Sigmoid colon (tissue), 7 donors: ENCODE measurements around the gene DUOX2. TPM values are rescaled to one million over a fixed set of nuclear protein-coding genes. Genes with fewer than 3 reads are reported as not detected.

ENCODE experiments used
- DNase-seq: peaks from one replicate; pipeline ENCODE4 v3.0.0-alpha.2; 2019
- H3K27ac ChIP-seq, 4 donors: fragments of 200-600 bp; sonication (generic); one replicate each; pipeline ENCODE4 v1.5.1; 2016 to 2019; ENCODE audit warnings: mild to moderate bottlenecking in 1 of 4
- H3K27me3 ChIP-seq, 3 donors: fragments of 200-600 bp; sonication (generic); one replicate each; pipeline ENCODE4 v1.5.1; 2019; ENCODE audit warnings: mild to moderate bottlenecking in 1 of 3
- H3K36me3 ChIP-seq, 4 donors: fragments of 200-600 bp; sonication (generic); one replicate each; pipeline ENCODE4 v1.5.1; 2016 to 2019
- H3K4me1 ChIP-seq, 4 donors: fragments of 200-600 bp; sonication (generic); one replicate each; pipeline ENCODE4 v1.5.1; 2017 to 2019
- H3K4me3 ChIP-seq, 4 donors: fragments of 200-600 bp; sonication (generic); one replicate each; pipeline ENCODE4 v1.5.1; 2017 to 2019; ENCODE audit warnings: mild to moderate bottlenecking in 2 of 4, moderate library complexity in 1 of 4
- H3K9me3 ChIP-seq, 4 donors: fragments of 200-600 bp in 3 of 4; sonication (generic) in 3 of 4; one replicate each; pipeline versions ENCODE4 v1.5.1 to v1.6.1; 2013 to 2019
- EP300 ChIP-seq, 4 donors: sonication (generic); formaldehyde crosslinking; IDR thresholded peaks; one replicate each; pipeline ENCODE4 v1.6.1; 2017; ENCODE audit warnings: antibody characterized with exemption in 4 of 4
- POLR2A ChIP-seq, 2 donors: fragments of 450-650 bp; IDR thresholded peaks; one replicate each; pipeline ENCODE4 v1.6.1; 2016; ENCODE audit warnings: antibody characterized with exemption in 2 of 2, mild to moderate bottlenecking in 2 of 2, moderate library complexity in 2 of 2
- POLR2AphosphoS5 ChIP-seq, 4 donors: sonication (generic); formaldehyde crosslinking; IDR thresholded peaks; one replicate each; pipeline ENCODE4 v1.6.1; 2017; ENCODE audit warnings: antibody characterized with exemption in 4 of 4
- WGBS, 2 donors: extraction: QIAGEN DNeasy Blood & Tissue Kit; methylation state at CpG; one replicate each; pipeline ENCODE4 v1.1.7; 2013; 5-methylcytosine and 5-hydroxymethylcytosine counted together
- intact Hi-C: fragments of 100-400 bp; cut with DNase I; formaldehyde crosslinking; loops from one replicate; pipeline ENCODE4 v1.15.1; 2023
- polyA plus RNA-seq, 3 donors: library from polyadenylated mRNA; stranded (reverse); fragments of 200-250 nt; gene quantifications; one replicate each; pipeline ENCODE4 v1.2.3, GENCODE V29; 2013
- total RNA-seq, 4 donors: library from RNA; depleted of rRNA; stranded (reverse); fragments of >200 nt; gene quantifications; one replicate each; pipeline ENCODE4 v1.1.0, GENCODE V29; 2016
- TF ChIP-seq, protein P1 (sequence below), 4 experiments: fragments of 450-650 bp in 3 of 4; fragments of 200-600 bp in 1 of 4; IDR thresholded peaks; one replicate each; pipeline ENCODE4 v1.5.1; 2016 to 2019; ENCODE audit warnings: antibody characterized with exemption in 4 of 4, mild to moderate bottlenecking in 3 of 4, moderate library complexity in 2 of 4
- donor health status: healthy with polysubstance abuse.
- donor health status: Bipolar disorder and iron deficiency.
- donor health status: healthy.

The DUOX2 gene
- total and polyA plus RNA-seq, 7 donors, result 0.14 to 125 (median 0.71) TPM

DNA sequence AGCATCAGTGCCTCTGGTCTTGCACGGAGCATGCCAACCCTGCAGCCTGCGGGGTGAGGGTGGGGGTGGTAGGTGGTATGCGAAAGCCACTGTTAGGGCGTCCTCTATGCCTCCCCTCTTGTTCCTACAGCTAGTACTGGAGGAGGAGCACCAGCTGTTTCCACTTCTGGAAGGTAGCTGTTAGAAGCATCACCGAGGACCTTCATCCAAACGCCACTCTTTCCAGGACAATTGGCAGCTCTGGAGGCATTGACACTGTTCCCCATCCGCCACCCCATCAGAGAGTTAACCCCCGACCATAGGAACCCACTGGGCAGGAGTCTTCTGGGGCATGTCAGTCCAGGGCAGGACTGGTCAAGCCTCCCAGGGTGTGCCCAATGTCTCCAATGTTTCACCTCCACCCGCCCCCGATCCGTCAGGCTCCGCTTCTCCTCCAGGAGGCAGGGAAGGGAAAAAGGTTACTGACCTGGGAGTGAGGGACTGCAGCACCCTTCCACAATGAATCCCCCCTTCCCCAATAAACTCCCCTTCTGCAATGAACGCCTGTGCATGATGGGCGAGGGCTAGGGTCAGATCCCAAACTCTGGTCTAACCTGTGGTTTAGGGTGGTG lies 487 bp downstream of the DUOX2 start:
- H3K4me1 ChIP-seq, result peaks cover 0 to 48% (median 34%) of the 10 kb centered on the region in 4 donors
- TF ChIP-seq EP300 (IDR thresholded peaks at IDR 0.05) (no peak), POLR2AphosphoS5 (IDR thresholded peaks at IDR 0.05) (no peak), POLR2A (IDR thresholded peaks at IDR 0.05) (no peak)
- TF ChIP-seq, protein P1, sequence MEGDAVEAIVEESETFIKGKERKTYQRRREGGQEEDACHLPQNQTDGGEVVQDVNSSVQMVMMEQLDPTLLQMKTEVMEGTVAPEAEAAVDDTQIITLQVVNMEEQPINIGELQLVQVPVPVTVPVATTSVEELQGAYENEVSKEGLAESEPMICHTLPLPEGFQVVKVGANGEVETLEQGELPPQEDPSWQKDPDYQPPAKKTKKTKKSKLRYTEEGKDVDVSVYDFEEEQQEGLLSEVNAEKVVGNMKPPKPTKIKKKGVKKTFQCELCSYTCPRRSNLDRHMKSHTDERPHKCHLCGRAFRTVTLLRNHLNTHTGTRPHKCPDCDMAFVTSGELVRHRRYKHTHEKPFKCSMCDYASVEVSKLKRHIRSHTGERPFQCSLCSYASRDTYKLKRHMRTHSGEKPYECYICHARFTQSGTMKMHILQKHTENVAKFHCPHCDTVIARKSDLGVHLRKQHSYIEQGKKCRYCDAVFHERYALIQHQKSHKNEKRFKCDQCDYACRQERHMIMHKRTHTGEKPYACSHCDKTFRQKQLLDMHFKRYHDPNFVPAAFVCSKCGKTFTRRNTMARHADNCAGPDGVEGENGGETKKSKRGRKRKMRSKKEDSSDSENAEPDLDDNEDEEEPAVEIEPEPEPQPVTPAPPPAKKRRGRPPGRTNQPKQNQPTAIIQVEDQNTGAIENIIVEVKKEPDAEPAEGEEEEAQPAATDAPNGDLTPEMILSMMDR (IDR thresholded peaks at IDR 0.05), result no peak
- H3K4me3 ChIP-seq, result no peak overlapping the region
- H3K27ac ChIP-seq, result no peak overlapping the region
- H3K36me3 ChIP-seq, result no peaks in the 10 kb centered on the region
- peaks cover 58 to 92% (median 75%) of the 10 kb centered on the region in 3 donors for H3K27me3 ChIP-seq
- no peaks in the 10 kb centered on the region for H3K9me3 ChIP-seq
- WGBS, 2 donors, result 9 to 13% methylated on average over 14 of the region's 14 CpGs
- intact Hi-C loops, result no loop called here
- no peak for DNase-seq

GRCh38 chr15:45112591-45113379 lies 1.2 kb downstream of the DUOX2 start:
- TF ChIP-seq, protein P1 (IDR thresholded peaks at IDR 0.05), result no peak
- no peak for TF ChIP-seq POLR2AphosphoS5 (IDR thresholded peaks at IDR 0.05)
- TF ChIP-seq POLR2A (IDR thresholded peaks at IDR 0.05), result no peak
- TF ChIP-seq EP300 (IDR thresholded peaks at IDR 0.05), result no peak

DNA sequence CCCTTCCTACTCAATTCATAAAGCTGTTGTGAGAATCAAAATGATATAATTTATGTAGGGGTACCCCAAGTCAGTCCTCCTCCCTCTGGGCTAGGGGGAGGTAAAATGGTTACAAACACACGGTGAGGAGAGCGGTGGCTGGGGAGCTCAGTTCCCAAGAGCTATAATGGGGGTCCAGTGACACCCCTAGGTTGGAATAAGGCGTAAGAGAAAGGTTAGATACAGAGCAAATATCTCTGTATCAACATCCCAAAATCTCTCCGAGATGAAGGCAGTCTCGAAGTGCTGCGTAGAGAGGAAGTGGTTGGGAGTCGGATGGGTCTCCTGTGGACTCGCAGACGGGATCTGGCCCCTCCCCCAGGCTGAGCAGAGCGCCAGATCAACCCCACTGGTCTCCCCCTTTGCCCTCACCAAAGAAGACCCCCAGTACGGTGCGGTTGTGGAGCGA lies 1.8 kb downstream of the DUOX2 start:
- TF ChIP-seq POLR2A (IDR thresholded peaks at IDR 0.05) (no peak), POLR2AphosphoS5 (IDR thresholded peaks at IDR 0.05) (no peak), EP300 (IDR thresholded peaks at IDR 0.05) (no peak)
- TF ChIP-seq, protein P1 (IDR thresholded peaks at IDR 0.05), result no peak
- H3K27ac ChIP-seq, result no peak overlapping the region
- H3K4me1 ChIP-seq, result peaks cover 0 to 40% (median 27%) of the 10 kb centered on the region in 4 donors
- 8 to 16% methylated on average over 13 of the region's 13 CpGs for WGBS, 2 donors
- peak overlapping the region in 1 of 4 donors; percentile 1 for H3K4me3 ChIP-seq
- no peaks in the 10 kb centered on the region for H3K9me3 ChIP-seq
- H3K27me3 ChIP-seq, result peaks cover 52 to 82% (median 67%) of the 10 kb centered on the region in 3 donors
- no peak for DNase-seq
- H3K36me3 ChIP-seq, result no peaks in the 10 kb centered on the region
- intact Hi-C loops, result no loop called here

More at GRCh38 chr15:45112591-45113379, 1.2 kb downstream of the DUOX2 start:
- Histone ChIP-seq H3K36me3 (no peaks in the 10 kb centered on the region), H3K4me3 (peak overlapping the region in 1 of 4 donors; percentile 1), H3K27me3 (peaks cover 58 to 88% (median 73%) of the 10 kb centered on the region in 3 donors), H3K27ac (no peak overlapping the region), H3K4me1 (peaks cover 0 to 47% (median 32%) of the 10 kb centered on the region in 4 donors), H3K9me3 (no peaks in the 10 kb centered on the region)
- WGBS, 2 donors, result 3% methylated on average over 58 of the region's 58 CpGs
- no peak for DNase-seq
- intact Hi-C loops, result no loop called here

DNA sequence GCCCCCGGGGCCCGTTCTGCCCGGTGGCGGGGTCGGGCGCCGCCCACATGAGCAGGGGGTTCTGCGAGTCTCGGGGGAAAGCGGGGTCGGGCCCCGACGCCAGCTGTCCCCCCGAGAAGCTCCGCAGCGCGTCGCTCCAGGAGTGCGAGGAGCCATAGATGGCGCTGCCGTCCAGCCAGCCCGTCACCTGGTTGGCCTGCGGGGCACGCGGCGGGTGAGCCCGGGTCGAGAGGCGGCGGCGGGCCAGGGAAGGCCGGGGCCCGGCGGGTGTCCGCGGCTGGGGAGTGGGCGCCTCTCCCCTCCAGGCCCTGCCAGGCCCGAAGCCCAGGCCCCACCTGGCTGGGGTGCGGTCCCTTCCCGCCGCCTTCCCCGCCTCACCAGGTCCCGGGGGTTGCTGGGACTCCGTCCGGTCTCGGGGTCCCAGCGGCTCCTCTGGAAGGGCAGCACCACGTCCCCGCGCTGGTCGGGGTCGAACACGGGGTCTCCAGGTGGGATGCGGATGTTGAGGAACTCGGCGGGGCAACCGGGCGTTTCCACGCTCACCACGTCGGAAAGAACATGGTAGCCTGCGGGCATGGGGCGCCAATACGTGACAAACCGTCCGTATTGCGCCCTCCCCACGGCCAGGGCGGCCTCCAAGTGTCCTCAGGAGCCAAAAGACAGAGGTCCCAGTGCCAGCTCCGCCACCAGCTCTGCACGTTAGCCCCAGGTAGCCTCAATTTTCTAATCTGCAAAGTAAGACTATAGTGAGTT lies 2.4 kb downstream of the DUOX2 start:
- intact Hi-C loops, result no loop called here
- no peak overlapping the region for H3K4me3 ChIP-seq
- no peaks in the 10 kb centered on the region for H3K36me3 ChIP-seq
- DNase-seq, result no peak
- peaks cover 0 to 34% (median 21%) of the 10 kb centered on the region in 4 donors for H3K4me1 ChIP-seq
- WGBS, 2 donors, result 10 to 29% methylated on average over 71 of the region's 71 CpGs
- peaks cover 48 to 76% (median 61%) of the 10 kb centered on the region in 3 donors for H3K27me3 ChIP-seq
- TF ChIP-seq POLR2AphosphoS5 (IDR thresholded peaks at IDR 0.05), result no peak
- TF ChIP-seq EP300 (IDR thresholded peaks at IDR 0.05), result no peak
- TF ChIP-seq, protein P1 (IDR thresholded peaks at IDR 0.05), result no peak
- TF ChIP-seq POLR2A (IDR thresholded peaks at IDR 0.05), result no peak
- H3K9me3 ChIP-seq, result no peaks in the 10 kb centered on the region
- no peak overlapping the region for H3K27ac ChIP-seq
